Naive thymus-derived CD8-positive, alpha-beta T cell (primary cell): ENCODE results near the gene AKNA. TPM values are rescaled to one million over a fixed set of nuclear protein-coding genes. Genes with fewer than 3 reads are reported as not detected.
"Not testable (repeated sequence)": the region's sequence is repeated elsewhere in the genome, so short reads cannot be mapped to it uniquely, and the experiment has no call there.

Source experiments
- ATAC-seq, 2 donors: fragments of 150-1000 bp; cut with Tn5 transposase in 1 of 2; sonication (Bioruptor Pico), chemical (Tn5 transposase) in 1 of 2; 1 replicate in 1 of 2; 2 replicates in 1 of 2; pipeline ENCODE4 v1.10.0; 2021; ENCODE audit warnings: mild to moderate bottlenecking in 2 of 2, moderate library complexity in 2 of 2
- POLR2A ChIA-PET: fragments of 350-600 bp; sonication (Branson Sonifier 250); formaldehyde crosslinking; loops from one replicate; lab custom pipeline; 2021; ENCODE audit warnings: antibody characterized with exemption; lab: Charles Lee
- DNase-seq, 10 donors: peaks; one replicate each; pipeline versions ENCODE4 v3.0.0 to v3.0.0-alpha.2; 2020 to 2022
- H3K27ac Mint-ChIP-seq, 10 donors: one replicate each; pipeline ENCODE4 v1.8.0; 2020 to 2022; ENCODE audit warnings: mild to moderate bottlenecking in 10 of 10, mixed read lengths in 10 of 10, moderate library complexity in 4 of 10, inconsistent platforms in 1 of 10
- H3K27me3 Mint-ChIP-seq, 5 donors: one replicate each; pipeline ENCODE4 v1.8.0; 2021 to 2022; ENCODE audit warnings: mixed read lengths in 5 of 5
- H3K36me3 Mint-ChIP-seq, 3 donors: one replicate each; pipeline ENCODE4 v1.8.0; 2020 to 2022; ENCODE audit warnings: mixed read lengths in 3 of 3, mild to moderate bottlenecking in 2 of 3, inconsistent platforms in 1 of 3
- H3K4me1 Mint-ChIP-seq, 4 donors: one replicate each; pipeline ENCODE4 v1.8.0; 2021 to 2022; ENCODE audit warnings: mixed read lengths in 4 of 4
- H3K4me3 Mint-ChIP-seq, 10 donors: one replicate each; pipeline ENCODE4 v1.8.0; 2020 to 2022; ENCODE audit warnings: mild to moderate bottlenecking in 10 of 10, mixed read lengths in 10 of 10, moderate library complexity in 6 of 10, inconsistent platforms in 1 of 10
- H3K9me3 Mint-ChIP-seq, 9 donors: one replicate each; pipeline ENCODE4 v1.8.0; 2020 to 2022; ENCODE audit warnings: mixed read lengths in 9 of 9, mild to moderate bottlenecking in 3 of 9, inconsistent platforms in 1 of 9, moderate library complexity in 1 of 9
- polyA plus RNA-seq, 3 donors: library from polyadenylated mRNA; unstranded; fragments of 300-500 nt; fragmentation: Illumina TruSeq; gene quantifications; one replicate each; pipeline ENCODE4 v1.2.3, GENCODE V29; 2021
- total RNA-seq, 8 experiments: library from RNA in 2 of 8; stranded (reverse) in 2 of 8; gene quantifications; one replicate each; pipeline ENCODE4 v1.2.3 and lab custom pipeline; 2021 to 2026

Gene AKNA
- total and polyA plus RNA-seq, 5 experiments from 2014 or later = 12.7 to 430 (median 31.6) TPM

DNA sequence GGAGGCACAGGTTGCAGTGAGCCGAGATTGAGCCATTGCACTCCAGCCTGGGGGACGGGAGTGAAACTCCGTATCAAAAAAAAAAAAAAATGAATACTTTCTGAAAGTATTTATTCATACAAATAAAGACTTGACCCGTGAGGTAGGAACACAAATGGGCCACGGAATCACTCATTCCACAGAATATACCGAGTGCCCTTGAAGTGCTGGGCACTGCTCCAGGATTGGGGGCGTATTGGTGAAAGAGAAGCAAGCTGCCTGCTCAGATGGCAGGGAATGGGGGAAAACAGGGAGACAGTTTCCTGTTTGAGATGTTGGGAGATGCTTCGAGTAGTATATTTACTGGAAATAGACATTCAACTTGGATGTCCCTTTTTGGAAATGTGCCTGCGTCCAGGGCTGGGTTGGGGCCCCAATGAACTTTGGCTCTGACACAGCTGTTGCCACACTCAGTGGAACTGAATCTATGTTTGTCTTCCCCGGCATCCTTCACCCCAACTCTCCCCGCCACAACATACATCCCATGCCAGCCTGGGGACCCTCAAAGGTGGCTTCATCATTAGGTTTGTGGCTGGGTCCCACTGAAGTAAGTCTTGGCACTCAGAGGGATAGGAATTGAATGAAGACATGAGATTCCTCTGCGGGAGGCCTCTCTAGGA, 65.5 kb downstream of the AKNA start:
- H3K27ac Mint-ChIP-seq, POLR2A ChIA-PET: not testable (repeated sequence)

DNA sequence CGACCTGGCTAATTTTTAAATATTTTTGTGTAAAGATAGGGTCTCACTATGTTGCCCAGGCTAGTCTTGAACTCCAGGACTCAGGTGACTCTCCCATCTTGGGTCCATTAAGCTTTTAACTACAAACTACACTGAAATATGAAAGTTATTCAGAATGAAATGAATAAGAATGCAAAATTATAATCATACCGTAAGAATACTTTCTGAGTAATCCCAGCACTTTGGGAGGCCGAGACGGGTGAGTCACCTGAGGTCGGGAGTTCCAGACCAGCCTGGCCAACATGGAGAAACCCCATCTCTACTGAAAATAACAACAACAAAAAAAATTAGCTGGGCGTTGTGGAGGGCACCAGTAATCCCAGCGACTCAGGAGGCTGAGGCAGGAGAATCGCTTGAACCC, 66.0 kb downstream of the AKNA start:
- no peak overlapping the region for H3K4me3 Mint-ChIP-seq
- ATAC-seq (no peak), DNase-seq (no peak)
- H3K27me3 Mint-ChIP-seq = peaks cover 0 to 9% (median 3%) of the 10 kb centered on the region in 5 donors
- H3K27ac Mint-ChIP-seq = no peak overlapping the region
- H3K9me3 Mint-ChIP-seq = no peaks in the 10 kb centered on the region
- no peaks in the 10 kb centered on the region for H3K4me1 Mint-ChIP-seq
- POLR2A ChIA-PET = no interaction called here
- no peaks in the 10 kb centered on the region for H3K36me3 Mint-ChIP-seq

More for the DNA sequence above, 65.5 kb downstream of the AKNA start:
- not testable (repeated sequence) for H3K9me3 Mint-ChIP-seq, H3K36me3 Mint-ChIP-seq, H3K4me3 Mint-ChIP-seq, ATAC-seq, DNase-seq, H3K27me3 Mint-ChIP-seq, H3K4me1 Mint-ChIP-seq

DNA sequence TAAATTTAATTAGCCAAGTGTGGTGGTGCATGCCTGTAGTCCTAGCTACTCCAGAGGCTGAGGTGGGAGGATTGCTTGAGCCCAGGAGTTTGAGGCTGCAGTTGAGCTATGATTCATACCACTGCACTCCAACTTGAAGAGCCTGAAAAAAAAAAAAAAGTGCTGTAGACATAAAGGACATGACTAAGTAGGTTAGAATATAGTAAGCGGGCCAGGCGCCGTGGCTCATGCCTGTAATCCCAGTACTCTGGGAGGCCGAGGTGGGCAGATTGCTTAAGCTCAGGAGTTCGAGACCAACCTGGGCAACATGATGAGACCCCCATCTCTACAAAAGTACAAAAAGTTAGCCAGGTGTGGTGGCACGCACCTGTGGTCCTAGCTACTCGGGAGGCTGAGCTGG, 67.1 kb downstream of the AKNA start:
- ATAC-seq, H3K4me1 Mint-ChIP-seq, H3K9me3 Mint-ChIP-seq, DNase-seq, H3K4me3 Mint-ChIP-seq, H3K27ac Mint-ChIP-seq, H3K27me3 Mint-ChIP-seq, H3K36me3 Mint-ChIP-seq: not testable (repeated sequence)
- POLR2A ChIA-PET = interaction anchor here (0.6 kb wide), 1 partner anchor 14 kb away, joined by 3 read pairs; no protein-coding TSS in a partner anchor

DNA sequence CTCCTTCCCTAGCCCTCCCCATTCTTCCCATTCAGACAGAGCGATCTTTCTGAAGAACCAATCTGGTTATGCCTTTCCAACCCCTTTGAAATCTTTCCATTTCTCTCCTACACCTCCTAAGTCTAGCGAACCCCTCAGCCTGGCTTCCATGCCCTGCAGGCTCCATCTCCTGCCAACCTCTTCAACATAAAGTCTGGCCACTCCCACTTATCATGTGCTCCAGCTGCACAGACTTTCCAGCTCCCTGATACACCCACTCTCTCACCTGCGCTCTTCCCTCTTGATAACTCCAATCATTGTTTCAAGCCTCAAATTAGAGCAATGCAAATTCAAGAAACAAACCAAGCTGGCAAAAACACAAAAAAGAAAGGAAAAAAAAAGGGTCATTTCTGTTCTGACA, 68.6 kb downstream of the AKNA start:
- H3K4me3 Mint-ChIP-seq = no peak overlapping the region
- H3K27ac Mint-ChIP-seq = peak overlapping the region in 1 of 10 donors; percentile 9
- no peaks in the 10 kb centered on the region for H3K9me3 Mint-ChIP-seq
- H3K36me3 Mint-ChIP-seq = peaks cover 0 to 2% (median 0%) of the 10 kb centered on the region in 3 donors
- peaks cover 0 to 6% (median 0%) of the 10 kb centered on the region in 4 donors for H3K4me1 Mint-ChIP-seq
- ATAC-seq (no peak), DNase-seq (no peak)
- POLR2A ChIA-PET = no interaction called here
- peaks cover 0 to 9% (median 4%) of the 10 kb centered on the region in 5 donors for H3K27me3 Mint-ChIP-seq

DNA sequence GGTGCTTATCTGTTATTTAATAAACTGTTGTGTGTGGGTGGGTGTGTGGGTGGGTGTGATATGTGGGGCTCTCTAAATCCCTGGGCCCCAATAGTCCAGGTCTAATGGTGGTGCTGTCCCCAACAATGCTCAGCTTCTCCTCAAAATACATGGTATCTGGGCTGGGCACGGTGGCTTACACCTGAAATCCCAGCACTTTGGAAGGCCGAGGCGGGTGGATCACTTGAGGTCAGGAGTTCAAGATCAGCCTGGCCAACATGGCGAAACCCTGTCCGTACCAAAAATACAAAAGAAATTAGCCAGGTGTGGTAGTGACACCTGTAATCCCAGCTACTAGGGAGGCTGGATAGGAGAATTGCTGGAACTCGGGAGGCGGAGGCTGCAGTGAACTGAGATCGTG, 69.4 kb downstream of the AKNA start:
- POLR2A ChIA-PET = no interaction called here
- Mint-ChIP-seq H3K4me1 (peaks cover 0 to 6% (median 0%) of the 10 kb centered on the region in 4 donors), H3K27ac (no peak overlapping the region), H3K4me3 (no peak overlapping the region), H3K36me3 (peaks cover 0 to 2% (median 0%) of the 10 kb centered on the region in 3 donors), H3K27me3 (peaks cover 0 to 9% (median 4%) of the 10 kb centered on the region in 5 donors), H3K9me3 (no peaks in the 10 kb centered on the region)
- no peak for DNase-seq
- ATAC-seq = no peak

DNA sequence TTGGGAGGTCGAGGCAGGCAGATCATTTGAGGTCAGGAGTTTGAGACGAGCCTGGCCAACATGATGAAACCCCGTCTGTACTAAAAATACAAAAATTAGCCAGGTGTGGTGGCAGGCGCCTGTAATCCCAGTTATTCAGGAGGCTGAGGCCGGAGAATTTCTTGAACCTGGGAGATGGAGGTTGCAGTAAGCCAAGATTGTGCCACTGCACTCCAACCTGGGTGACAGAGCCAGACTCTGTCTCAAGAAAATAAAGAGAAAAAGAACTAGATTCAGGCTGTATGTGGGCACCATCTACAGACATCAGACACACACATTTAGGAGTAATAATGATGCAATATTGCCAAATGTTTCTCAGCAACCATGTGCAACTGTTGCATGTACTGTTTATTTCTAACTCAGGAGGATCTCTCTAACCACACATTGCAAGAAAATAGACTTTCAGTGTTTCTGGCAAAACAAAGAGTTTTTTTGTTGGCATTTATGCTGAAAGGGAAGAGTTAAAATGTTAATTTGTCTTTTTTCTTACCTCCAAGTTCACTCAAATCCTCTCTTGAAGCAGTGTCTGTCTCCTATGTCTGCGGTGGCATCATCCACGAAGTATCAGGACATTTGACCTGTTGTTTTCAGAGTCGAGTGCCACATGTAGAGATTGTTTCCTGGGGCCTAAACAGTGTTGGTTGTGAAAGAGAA, 70.0 kb downstream of the AKNA start:
- peaks cover 0 to 6% (median 0%) of the 10 kb centered on the region in 4 donors for H3K4me1 Mint-ChIP-seq
- no peaks in the 10 kb centered on the region for H3K9me3 Mint-ChIP-seq
- DNase-seq (no peak), ATAC-seq (no peak)
- H3K27ac Mint-ChIP-seq = no peak overlapping the region
- peaks cover 0 to 2% (median 0%) of the 10 kb centered on the region in 3 donors for H3K36me3 Mint-ChIP-seq
- peaks cover 0 to 9% (median 4%) of the 10 kb centered on the region in 5 donors for H3K27me3 Mint-ChIP-seq
- H3K4me3 Mint-ChIP-seq = peak overlapping the region in 1 of 10 donors; percentile 6
- POLR2A ChIA-PET = interaction anchor here (0.6 kb wide), 1 partner anchor 449 kb away, joined by 3 read pairs; no protein-coding TSS in a partner anchor

DNA sequence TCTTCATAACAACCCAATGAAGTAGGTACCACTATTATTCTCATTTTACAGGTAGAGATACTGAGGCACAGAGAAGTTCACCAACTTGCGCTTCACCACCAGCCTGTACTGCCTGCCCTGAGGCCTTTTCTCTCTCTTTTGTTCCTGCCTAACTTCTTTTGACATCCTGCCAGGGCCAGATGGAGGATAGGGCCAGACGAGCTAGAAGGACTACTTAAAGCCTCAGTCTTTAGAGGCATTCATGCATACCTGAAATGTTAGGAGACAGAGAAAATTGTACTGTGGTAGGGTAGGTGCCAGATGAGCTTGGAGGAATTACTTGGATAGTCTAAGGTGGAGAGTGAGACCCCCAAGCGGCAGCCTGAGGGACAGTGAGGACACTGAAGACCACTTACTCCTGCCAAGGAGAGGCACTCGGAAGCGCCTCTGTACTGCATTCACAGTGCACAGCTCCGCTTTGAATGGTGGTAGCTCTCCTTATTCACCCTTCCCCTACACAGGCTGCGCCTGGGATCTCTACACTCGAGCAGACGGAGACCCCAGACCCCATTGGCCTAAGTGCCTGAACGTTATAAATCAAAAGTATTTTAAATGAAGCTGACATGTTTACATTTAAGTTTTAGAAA, 71.1 kb downstream of the AKNA start:
- H3K4me3 Mint-ChIP-seq = no peak overlapping the region

DNA sequence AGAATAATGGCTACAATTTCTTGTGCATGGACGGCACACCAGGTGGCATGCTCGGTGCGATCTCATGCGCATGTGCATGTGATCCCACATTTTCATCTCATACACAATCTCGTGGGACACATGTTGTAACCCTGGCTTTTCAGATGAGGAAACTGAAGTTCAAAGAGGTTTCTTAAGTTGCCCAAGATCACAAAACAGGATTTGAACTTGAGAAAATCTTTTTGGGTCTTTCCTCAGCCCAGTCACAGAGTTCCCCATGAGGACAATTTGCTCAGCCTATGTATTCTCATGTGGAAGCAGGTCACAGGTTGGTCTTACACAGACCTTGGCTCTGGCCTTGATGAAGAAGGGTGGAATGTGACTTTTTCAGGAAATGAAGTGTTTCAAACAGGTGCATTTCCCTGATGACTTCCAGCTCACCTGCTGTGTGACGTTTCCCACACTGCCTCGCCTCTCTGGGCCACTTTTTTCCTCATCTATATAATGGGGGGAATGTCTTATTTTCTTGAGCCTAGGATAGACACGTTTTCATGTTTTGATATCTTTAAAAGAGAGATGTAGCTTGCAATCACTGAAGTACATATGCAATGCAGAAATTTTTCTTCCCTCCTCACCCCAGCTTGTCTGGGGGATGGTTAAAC, 71.9 kb downstream of the AKNA start:
- ATAC-seq = no peak
- Mint-ChIP-seq H3K36me3 (peaks cover 0 to 2% (median 0%) of the 10 kb centered on the region in 3 donors), H3K27ac (no peak overlapping the region), H3K27me3 (peaks cover 0 to 9% (median 4%) of the 10 kb centered on the region in 5 donors), H3K4me1 (peaks cover 0 to 6% (median 0%) of the 10 kb centered on the region in 4 donors), H3K4me3 (no peak overlapping the region), H3K9me3 (no peaks in the 10 kb centered on the region)
- POLR2A ChIA-PET = no interaction called here
- no peak for DNase-seq

More for the DNA sequence above, 71.1 kb downstream of the AKNA start:
- ATAC-seq (no peak), DNase-seq (peak in 2 of 10 donors; percentile 6 to 32)
- Mint-ChIP-seq H3K27me3 (peaks cover 0 to 9% (median 4%) of the 10 kb centered on the region in 5 donors), H3K9me3 (no peaks in the 10 kb centered on the region), H3K27ac (peak overlapping the region in 1 of 10 donors; percentile 20), H3K36me3 (peaks cover 0 to 2% (median 0%) of the 10 kb centered on the region in 3 donors), H3K4me1 (peaks cover 0 to 6% (median 0%) of the 10 kb centered on the region in 4 donors)
- POLR2A ChIA-PET = interaction anchor here (0.6 kb wide), 1 partner anchor 450 kb away, joined by 3 read pairs; no protein-coding TSS in a partner anchor

DNA sequence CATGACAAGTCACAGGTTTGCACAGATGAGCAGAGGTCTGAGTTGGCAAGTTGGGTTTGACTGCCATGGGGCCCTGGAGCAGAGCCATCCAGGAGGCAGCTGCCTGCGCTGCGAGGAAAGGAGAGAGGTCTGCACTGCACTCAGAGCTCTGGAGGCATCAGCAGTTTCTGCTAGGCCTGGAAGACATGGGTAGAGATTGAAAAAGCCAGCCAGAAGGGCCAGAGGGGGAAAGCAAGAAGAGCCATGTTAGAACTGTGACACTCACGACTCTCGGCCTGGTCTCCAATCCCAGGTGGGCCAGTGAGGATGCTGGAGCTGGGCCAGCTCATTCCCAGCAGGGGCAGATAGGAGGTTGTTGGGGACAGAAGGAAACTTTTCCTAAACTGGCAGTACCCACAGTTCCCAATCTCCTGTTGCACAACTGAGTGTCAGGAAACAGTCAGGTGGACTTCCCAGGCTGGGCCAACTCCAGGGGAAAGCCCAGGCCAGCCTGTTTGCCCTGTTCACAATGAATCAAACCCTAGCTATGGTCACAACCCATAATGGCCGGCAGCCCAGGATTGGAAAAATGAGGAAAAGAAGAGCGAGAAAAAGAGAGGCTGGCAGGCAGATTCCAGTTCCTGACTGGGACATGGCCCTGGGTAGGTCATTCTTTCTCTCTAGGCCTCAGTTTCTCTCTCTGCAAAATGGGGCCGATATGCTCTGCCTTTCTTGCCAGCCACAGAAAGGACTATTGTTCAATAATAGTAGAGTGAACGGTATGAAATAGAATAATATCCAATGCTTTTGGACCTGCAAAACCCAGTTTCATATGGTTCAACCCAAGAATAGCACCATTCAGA, 72.7 kb downstream of the AKNA start:
- Mint-ChIP-seq H3K27me3 (peaks cover 0 to 9% (median 4%) of the 10 kb centered on the region in 5 donors), H3K9me3 (no peaks in the 10 kb centered on the region), H3K4me1 (peaks cover 0 to 6% (median 0%) of the 10 kb centered on the region in 4 donors), H3K4me3 (no peak overlapping the region), H3K27ac (peak overlapping the region in 2 of 10 donors; percentile 5 to 34), H3K36me3 (peaks cover 0 to 2% (median 0%) of the 10 kb centered on the region in 3 donors)
- POLR2A ChIA-PET = no interaction called here
- ATAC-seq (no peak), DNase-seq (peak in 2 of 10 donors; percentile 13 to 35)

DNA sequence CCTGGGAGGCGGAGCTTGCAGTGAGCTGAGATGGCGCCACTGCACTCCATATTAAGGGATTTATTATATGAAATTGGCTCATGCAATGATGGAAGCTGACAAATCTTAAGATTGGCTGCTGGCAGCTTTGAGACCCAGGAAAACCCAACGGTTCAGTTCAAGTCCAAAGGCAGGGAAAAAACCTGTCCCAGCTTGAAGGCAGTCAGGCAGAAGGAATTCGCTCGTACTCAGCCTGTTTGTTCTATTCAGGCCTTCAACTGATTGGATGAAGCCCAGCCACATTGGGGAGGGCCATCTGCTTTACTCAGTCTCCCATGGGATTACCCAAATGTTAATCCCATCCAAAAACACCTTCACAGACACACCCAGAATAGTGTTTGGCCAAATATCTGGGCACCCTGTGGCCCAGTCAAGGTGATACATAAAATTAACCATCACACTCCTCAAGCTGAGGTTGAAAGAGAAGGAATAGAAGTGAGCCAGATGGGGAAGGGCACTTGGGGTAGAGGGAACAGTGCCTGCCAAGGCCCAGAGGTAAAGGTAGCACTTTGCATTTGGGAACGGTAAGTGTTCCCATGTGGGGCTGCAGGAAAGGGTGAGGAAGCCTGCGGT, 73.4 kb downstream of the AKNA start:
- no peak overlapping the region for H3K4me3 Mint-ChIP-seq
- H3K27me3 Mint-ChIP-seq = peaks cover 0 to 6% (median 3%) of the 10 kb centered on the region in 5 donors
- DNase-seq (peak in 1 of 10 donors; percentile 23), ATAC-seq (no peak)
- no peaks in the 10 kb centered on the region for H3K9me3 Mint-ChIP-seq
- POLR2A ChIA-PET = no interaction called here
- H3K27ac Mint-ChIP-seq = peak overlapping the region in 1 of 10 donors; percentile 5
- H3K36me3 Mint-ChIP-seq = peaks cover 0 to 2% (median 0%) of the 10 kb centered on the region in 3 donors
- H3K4me1 Mint-ChIP-seq = peaks cover 0 to 6% (median 0%) of the 10 kb centered on the region in 4 donors

DNA sequence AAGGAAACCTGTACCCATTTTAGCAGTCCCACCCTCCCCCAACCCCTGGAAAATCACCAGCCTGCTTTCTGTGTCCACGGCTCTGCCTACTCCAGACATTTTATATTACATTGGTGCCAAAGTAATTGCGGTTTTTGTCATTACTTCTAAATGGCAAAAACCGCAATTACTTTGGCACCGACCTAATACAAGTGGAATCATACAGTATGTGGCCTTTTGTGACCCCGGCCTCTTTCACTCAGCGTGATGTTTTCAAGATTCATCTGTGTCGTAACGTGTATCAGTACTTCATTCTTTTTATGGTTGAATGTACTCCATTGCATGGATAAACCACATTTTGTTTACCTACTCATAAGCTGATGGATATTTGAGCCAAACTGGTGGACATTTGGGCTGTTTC, 74.6 kb downstream of the AKNA start:
- DNase-seq (no peak), ATAC-seq (no peak)
- Mint-ChIP-seq H3K27me3 (peaks cover 0 to 3% (median 0%) of the 10 kb centered on the region in 5 donors), H3K4me1 (peaks cover 0 to 6% (median 0%) of the 10 kb centered on the region in 4 donors), H3K4me3 (no peak overlapping the region), H3K27ac (no peak overlapping the region), H3K9me3 (no peaks in the 10 kb centered on the region), H3K36me3 (peaks cover 0 to 2% (median 0%) of the 10 kb centered on the region in 3 donors)
- POLR2A ChIA-PET = no interaction called here
